CD4-positive, alpha-beta memory T cell (primary cell): Measurements from ENCODE around the gene SENP6. TPM values are rescaled to one million over a fixed set of nuclear protein-coding genes. Genes with fewer than 3 reads are reported as not detected.

Source experiments
- CTCF ChIA-PET: fragments of 350-600 bp; sonication (Branson Sonifier 250); formaldehyde crosslinking; loops from one replicate; lab custom pipeline; 2021; ENCODE audit warnings: inconsistent platforms; ENCODE audit not compliant: partially characterized antibody; lab: Charles Lee
- POLR2A ChIA-PET: fragments of 350-600 bp; sonication (Branson Sonifier 250); formaldehyde crosslinking; loops from one replicate; lab custom pipeline; 2021; ENCODE audit not compliant: partially characterized antibody; lab: Charles Lee
- DNase-seq, 5 donors: peaks; one replicate each; pipeline versions ENCODE4 v3.0.0 to v3.0.0-alpha.2; 2020 to 2022; ENCODE audit warnings: mixed read lengths in 1 of 5
- H3K27ac ChIP-seq: one replicate; pipeline ENCODE4 v1.7.0; 2013; ENCODE audit warnings: low read depth, low read length
- H3K27me3 ChIP-seq: 2 replicates; pipeline ENCODE4 v1.7.0; 2013; ENCODE audit warnings: mild to moderate bottlenecking, low read length, moderate library complexity; ENCODE audit not compliant: insufficient read depth
- H3K36me3 ChIP-seq: 2 replicates; pipeline ENCODE4 v1.7.0; 2013; ENCODE audit warnings: mild to moderate bottlenecking, low read length, moderate library complexity; ENCODE audit not compliant: insufficient read depth
- H3K4me1 ChIP-seq: 2 replicates; pipeline ENCODE4 v1.7.0; 2013; ENCODE audit warnings: mild to moderate bottlenecking, low read length, moderate library complexity; ENCODE audit not compliant: insufficient read depth
- H3K4me3 ChIP-seq, 2 donors: one replicate each; pipeline ENCODE4 v1.7.0; 2013; ENCODE audit warnings: low read length in 2 of 2, mild to moderate bottlenecking in 1 of 2
- H3K9me3 ChIP-seq, 2 donors: one replicate each; pipeline ENCODE4 v1.7.0; 2013; ENCODE audit warnings: low read length in 2 of 2, control low read depth in 1 of 2; ENCODE audit not compliant: control insufficient read depth in 1 of 2
- H3K27ac Mint-ChIP-seq, 7 donors: one replicate each; pipeline ENCODE4 v1.8.0; 2020 to 2021; ENCODE audit warnings: mixed read lengths in 7 of 7, mild to moderate bottlenecking in 6 of 7, inconsistent platforms in 3 of 7, moderate library complexity in 3 of 7
- H3K27me3 Mint-ChIP-seq, 2 donors: one replicate each; pipeline ENCODE4 v1.8.0; 2020 to 2021; ENCODE audit warnings: mixed read lengths in 2 of 2
- H3K36me3 Mint-ChIP-seq, 2 donors: one replicate each; pipeline ENCODE4 v1.8.0; 2020 to 2021; ENCODE audit warnings: mixed read lengths in 2 of 2, inconsistent platforms in 1 of 2, mild to moderate bottlenecking in 1 of 2
- H3K4me1 Mint-ChIP-seq, 4 donors: one replicate each; pipeline ENCODE4 v1.8.0; 2020 to 2021; ENCODE audit warnings: mixed read lengths in 4 of 4, mild to moderate bottlenecking in 1 of 4
- H3K4me3 Mint-ChIP-seq, 8 donors: one replicate each; pipeline ENCODE4 v1.8.0; 2020 to 2021; ENCODE audit warnings: mixed read lengths in 8 of 8, mild to moderate bottlenecking in 7 of 8, moderate library complexity in 6 of 8, inconsistent platforms in 3 of 8
- H3K9me3 Mint-ChIP-seq, 8 donors: one replicate each; pipeline ENCODE4 v1.8.0; 2020 to 2021; ENCODE audit warnings: mixed read lengths in 8 of 8, mild to moderate bottlenecking in 5 of 8, inconsistent platforms in 3 of 8, moderate library complexity in 1 of 8
- intact Hi-C: fragments of 100-400 bp; cut with micrococcal nuclease; formaldehyde crosslinking; loops from one replicate; pipeline ENCODE4 v1.15.1; 2023
- polyA plus RNA-seq, 2 donors: library from polyadenylated mRNA; unstranded; fragments of 300-500 nt; fragmentation: Illumina TruSeq; gene quantifications; one replicate each; pipeline ENCODE4 v1.2.3, GENCODE V29; 2021
- total RNA-seq, 2 experiments: library from RNA; stranded (reverse); gene quantifications; one replicate each; pipeline ENCODE4 v1.2.3, GENCODE V29; 2021

SENP6 gene
- total and polyA plus RNA-seq, 4 experiments from 2014 or later, result 36.2 to 134 (median 101) TPM

DNA sequence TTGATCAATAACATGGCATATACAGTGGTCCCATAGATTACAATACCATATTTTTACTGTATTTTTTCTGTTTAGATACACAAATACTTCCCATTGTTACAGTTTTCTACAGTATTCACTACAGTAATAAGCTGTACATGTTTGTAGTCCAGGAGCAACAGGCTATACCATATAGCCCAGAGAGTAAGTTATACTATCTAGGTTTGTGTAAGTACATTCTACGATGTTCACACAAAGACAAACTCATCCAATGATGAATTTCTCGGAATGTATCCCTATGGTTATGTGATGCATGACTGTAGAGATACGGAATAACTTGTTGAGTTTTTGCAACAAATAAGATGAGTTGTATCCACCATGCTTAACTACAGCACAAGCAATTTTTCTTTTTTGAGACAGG is 143.7 kb downstream of the SENP6 start:
- DNase-seq, result no peak
- Histone ChIP-seq H3K36me3 (no peaks in the 10 kb centered on the region), H3K4me3 (no peak overlapping the region), H3K4me1 (peaks cover 13% of the 10 kb centered on the region), H3K27me3 (no peaks in the 10 kb centered on the region), H3K27ac (no peak overlapping the region), H3K9me3 (no peaks in the 10 kb centered on the region)
- H3K27ac Mint-ChIP-seq, result no peak overlapping the region
- intact Hi-C loops, result loop anchor here (5.0 to 10.0 kb wide), 2 partner anchors 143 to 461 kb away; partner anchors contain the start of genes SENP6 and TMEM30A
- CTCF ChIA-PET, result no interaction called here
- no peaks in the 10 kb centered on the region for H3K9me3 Mint-ChIP-seq
- peaks cover 0 to 8% of the 10 kb centered on the region in 2 donors for H3K36me3 Mint-ChIP-seq
- H3K27me3 Mint-ChIP-seq, result peaks cover 15 to 19% of the 10 kb centered on the region in 2 donors
- H3K4me1 Mint-ChIP-seq, result peaks cover 5 to 8% (median 7%) of the 10 kb centered on the region in 4 donors
- H3K4me3 Mint-ChIP-seq, result no peak overlapping the region
- POLR2A ChIA-PET, result no interaction called here

DNA sequence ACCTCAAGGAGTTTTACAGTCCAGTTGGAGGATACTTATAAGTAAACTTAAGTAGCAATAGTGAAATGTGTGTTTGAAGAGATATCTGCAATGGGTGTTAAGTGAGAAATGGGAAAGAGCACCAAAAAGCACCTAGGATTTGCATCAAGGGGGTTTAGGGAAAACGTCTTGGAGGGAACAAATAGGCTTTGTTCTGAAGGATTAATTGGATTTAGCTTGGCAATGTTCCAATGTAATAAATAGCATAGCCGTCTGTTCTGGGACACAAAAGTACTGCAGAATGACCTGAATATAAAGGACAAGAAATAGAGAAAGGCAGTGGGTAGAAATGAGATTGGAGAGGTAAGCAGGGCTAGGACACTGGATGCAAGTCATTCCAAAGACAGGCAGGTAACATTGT is 144.5 kb downstream of the SENP6 start:
- H3K9me3 ChIP-seq, result no peaks in the 10 kb centered on the region
- no peak for DNase-seq
- no peak overlapping the region for H3K4me3 ChIP-seq
- CTCF ChIA-PET, result no interaction called here
- H3K4me1 ChIP-seq, result peaks cover 13% of the 10 kb centered on the region
- POLR2A ChIA-PET, result no interaction called here
- H3K36me3 ChIP-seq, result no peaks in the 10 kb centered on the region
- no peak overlapping the region for H3K4me3 Mint-ChIP-seq
- intact Hi-C loops, result loop anchor here (5.0 to 10.0 kb wide), 2 partner anchors 144 to 461 kb away; partner anchors contain the start of genes SENP6 and TMEM30A
- H3K9me3 Mint-ChIP-seq, result no peaks in the 10 kb centered on the region
- no peaks in the 10 kb centered on the region for H3K27me3 ChIP-seq
- H3K27ac Mint-ChIP-seq, result no peak overlapping the region
- peaks cover 5 to 14% (median 11%) of the 10 kb centered on the region in 4 donors for H3K4me1 Mint-ChIP-seq
- H3K27ac ChIP-seq, result no peak overlapping the region
- H3K36me3 Mint-ChIP-seq, result peaks cover 0 to 8% of the 10 kb centered on the region in 2 donors
- peaks cover 15 to 24% of the 10 kb centered on the region in 2 donors for H3K27me3 Mint-ChIP-seq

GRCh38 chr6:75747152-75747992 is 145.7 kb downstream of the SENP6 start:
- ChIA-PET POLR2A (no interaction called here), CTCF (no interaction called here)
- Mint-ChIP-seq H3K36me3 (peaks cover 0 to 8% of the 10 kb centered on the region in 2 donors), H3K4me1 (peaks cover 5 to 14% (median 11%) of the 10 kb centered on the region in 4 donors), H3K27me3 (peaks cover 11 to 22% of the 10 kb centered on the region in 2 donors), H3K27ac (no peak overlapping the region), H3K4me3 (peak overlapping the region in 7 of 8 donors; percentile 3 to 65 (median 44)), H3K9me3 (no peaks in the 10 kb centered on the region)
- no peaks in the 10 kb centered on the region for H3K9me3 ChIP-seq
- DNase-seq, result no peak
- no peak overlapping the region for H3K4me3 ChIP-seq
- intact Hi-C loops, result loop anchor here (5.0 to 10.0 kb wide), 2 partner anchors 145 to 463 kb away; partner anchors contain the start of genes SENP6 and TMEM30A
- no peak overlapping the region for H3K27ac ChIP-seq
- no peaks in the 10 kb centered on the region for H3K27me3 ChIP-seq
- no peaks in the 10 kb centered on the region for H3K36me3 ChIP-seq
- peaks cover 13% of the 10 kb centered on the region for H3K4me1 ChIP-seq

GRCh38 chr6:75748003-75748742 is 146.5 kb downstream of the SENP6 start:
- Mint-ChIP-seq H3K4me3 (peak overlapping the region; percentile 87 to 96 (median 87)), H3K36me3 (peaks cover 0 to 8% of the 10 kb centered on the region in 2 donors), H3K27me3 (peaks cover 10 to 21% of the 10 kb centered on the region in 2 donors), H3K4me1 (peaks cover 5 to 14% (median 11%) of the 10 kb centered on the region in 4 donors), H3K27ac (peak overlapping the region in 4 of 7 donors; percentile 17 to 66 (median 50)), H3K9me3 (no peaks in the 10 kb centered on the region)
- no peaks in the 10 kb centered on the region for H3K36me3 ChIP-seq
- CTCF ChIA-PET, result no interaction called here
- H3K4me3 ChIP-seq, result peak overlapping the region; percentile 58 to 69
- peak in 1 of 5 donors; percentile 0 for DNase-seq
- H3K27ac ChIP-seq, result no peak overlapping the region
- peaks cover 13% of the 10 kb centered on the region for H3K4me1 ChIP-seq
- no peaks in the 10 kb centered on the region for H3K9me3 ChIP-seq
- intact Hi-C loops, result loop anchor here (5.0 to 10.0 kb wide), 2 partner anchors 146 to 463 kb away; partner anchors contain the start of genes SENP6 and TMEM30A
- no peaks in the 10 kb centered on the region for H3K27me3 ChIP-seq
- POLR2A ChIA-PET, result no interaction called here

DNA sequence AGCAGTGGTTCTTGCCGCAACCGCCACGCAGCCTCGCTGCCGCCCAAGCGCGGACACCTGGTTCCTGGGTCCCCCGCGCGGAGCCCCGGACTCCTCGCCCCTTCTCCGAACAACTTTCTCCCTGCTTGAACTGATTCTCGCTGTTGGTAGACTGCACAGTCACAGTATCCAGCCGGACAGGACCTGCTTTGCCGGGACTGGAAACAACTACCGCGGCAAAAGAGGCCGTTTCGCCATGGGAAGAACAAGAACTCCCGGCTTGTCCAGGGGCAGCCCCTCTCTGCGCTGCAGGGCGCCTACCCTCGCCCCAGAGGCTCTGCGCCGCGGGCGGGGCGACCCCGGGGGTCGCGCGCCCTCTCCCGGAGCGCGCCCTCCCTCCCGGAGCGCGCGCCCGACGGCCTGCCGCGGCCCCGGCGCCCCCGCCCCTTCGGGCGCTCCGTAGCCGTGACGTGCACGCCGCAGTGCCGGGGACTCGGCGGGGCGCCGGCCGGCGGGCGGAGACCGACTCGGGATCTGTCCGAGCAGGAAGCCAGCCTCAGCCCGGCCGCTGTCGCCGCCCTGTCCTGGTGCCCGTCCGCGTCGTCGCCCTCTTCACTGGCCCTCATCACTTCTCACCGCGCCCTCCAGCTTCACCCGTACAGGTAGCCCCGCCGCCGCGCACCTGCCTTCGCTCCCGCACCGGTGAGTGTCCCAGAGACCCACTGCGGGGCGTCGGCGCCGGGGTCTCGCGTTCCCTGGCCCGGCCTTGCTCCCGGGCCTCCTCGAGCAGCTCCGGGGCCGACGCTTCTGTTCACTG is 147.3 kb downstream of the SENP6 start, which contains the start of gene MYO6:
TSS of gene MYO6 (plus strand) at position 497 of the 796 bp plus-strand sequence. CDS start 68,309 bp downstream, outside the sequence.
- intact Hi-C loops, result loop anchor here (5.0 to 10.0 kb wide), 2 partner anchors 147 to 464 kb away; partner anchors contain the start of genes SENP6 and TMEM30A
- peak; percentile 45 to 54 (median 50) for DNase-seq
- CTCF ChIA-PET, result no interaction called here
- Histone ChIP-seq H3K4me1 (peaks cover 13% of the 10 kb centered on the region), H3K27me3 (no peaks in the 10 kb centered on the region), H3K4me3 (peak within 1 kb of the TSS; percentile 69 to 78), H3K9me3 (no peaks in the 10 kb centered on the region), H3K36me3 (no peaks in the 10 kb centered on the region), H3K27ac (peak within 1 kb of the TSS; percentile 38)
- H3K36me3 Mint-ChIP-seq, result peaks cover 0 to 8% of the 10 kb centered on the region in 2 donors
- no peaks in the 10 kb centered on the region for H3K9me3 Mint-ChIP-seq
- POLR2A ChIA-PET, result no interaction called here
- peaks cover 10 to 21% of the 10 kb centered on the region in 2 donors for H3K27me3 Mint-ChIP-seq
- H3K4me3 Mint-ChIP-seq, result peak within 1 kb of the TSS; percentile 92 to 98 (median 96)
- peak within 1 kb of the TSS; percentile 79 to 89 (median 85) for H3K27ac Mint-ChIP-seq
- H3K4me1 Mint-ChIP-seq, result peaks cover 5 to 14% (median 11%) of the 10 kb centered on the region in 4 donors

DNA sequence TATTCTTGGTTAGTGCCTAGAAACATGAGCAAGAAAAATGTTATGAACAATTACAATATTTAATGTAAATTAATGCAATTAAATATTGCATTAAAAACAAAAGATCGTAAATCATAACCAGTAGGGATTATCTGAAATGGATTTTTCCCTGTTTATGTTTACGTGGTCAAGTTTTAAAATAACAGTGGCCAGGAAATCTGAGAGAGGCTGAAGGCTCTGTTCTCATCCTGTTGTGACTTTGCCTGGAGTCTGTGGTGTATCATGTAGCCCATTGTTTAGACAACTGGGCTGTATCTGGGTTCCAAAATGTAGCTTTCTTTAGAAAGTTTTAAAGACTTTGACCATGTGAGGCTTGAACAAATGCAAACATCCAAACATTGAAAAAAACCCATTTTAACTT is 149.8 kb downstream of the SENP6 start:
- H3K27ac Mint-ChIP-seq, result no peak overlapping the region
- Histone ChIP-seq H3K27ac (no peak overlapping the region), H3K4me1 (peaks cover 13% of the 10 kb centered on the region), H3K36me3 (no peaks in the 10 kb centered on the region), H3K9me3 (no peaks in the 10 kb centered on the region), H3K4me3 (no peak overlapping the region), H3K27me3 (no peaks in the 10 kb centered on the region)
- CTCF ChIA-PET, result no interaction called here
- POLR2A ChIA-PET, result no interaction called here
- peaks cover 5 to 14% (median 11%) of the 10 kb centered on the region in 4 donors for H3K4me1 Mint-ChIP-seq
- DNase-seq, result no peak
- peaks cover 5 to 13% of the 10 kb centered on the region in 2 donors for H3K27me3 Mint-ChIP-seq
- intact Hi-C loops, result no loop called here
- no peak overlapping the region for H3K4me3 Mint-ChIP-seq
- H3K36me3 Mint-ChIP-seq, result peaks cover 0 to 8% of the 10 kb centered on the region in 2 donors
- H3K9me3 Mint-ChIP-seq, result no peaks in the 10 kb centered on the region
